A549 (cell line): ENCODE results near the gene CAP2. TPM values are rescaled to one million over a fixed set of nuclear protein-coding genes. Genes with fewer than 3 reads are reported as not detected.
"Not testable (repeated sequence)": the region's sequence is repeated elsewhere in the genome, so short reads cannot be mapped to it uniquely, and the experiment has no call there.

Experiments
- ATAC-seq, 2 experiments: fragments of 200-7000 bp in 1 of 2; fragments of >200 bp in 1 of 2; cut with Nextera tagmentation in 1 of 2; cut with Tn5 transposase in 1 of 2; 3 replicates each; pipeline versions ENCODE4 v1.8.0 to v1.9.1; 2018 to 2020; ENCODE audit warnings: mild to moderate bottlenecking in 1 of 2, moderate library complexity in 1 of 2
- CTCF ChIA-PET: fragments of 300-600 bp; sonication (Branson Sonifier 250); formaldehyde crosslinking; extraction: SDS; loops from one replicate; lab custom pipeline; 2021; ENCODE audit warnings: antibody characterized with exemption, inconsistent platforms; lab: Yijun Ruan, JAX
- POLR2A ChIA-PET: fragments of 350-600 bp; formaldehyde crosslinking; extraction: SDS; loops from one replicate; lab custom pipeline; 2021; ENCODE audit warnings: antibody characterized with exemption, inconsistent platforms; lab: Yijun Ruan, JAX
- DNase-seq, 2 experiments: peaks; one replicate each; pipeline versions ENCODE4 v3.0.0 to v3.0.0-alpha.2; 2011 to 2016; ENCODE audit warnings: low read depth in 1 of 2, low spot score in 1 of 2
- FAIRE-seq: peaks from 2 replicates; lab custom pipeline; 2011; peaks lifted over from hg19 to GRCh38; lab: Jason Lieb, UNC
- H3K27ac ChIP-seq, 2 experiments: fragments of >200 bp; sonication (Bioruptor Twin); formaldehyde crosslinking; 3 replicates each; pipeline ENCODE4 v1.5.1; 2016 to 2017
- H3K4me1 ChIP-seq: fragments of >200 bp; sonication (Bioruptor Twin); formaldehyde crosslinking; 3 replicates; pipeline ENCODE4 v1.6.1; 2016
- H3K4me2 ChIP-seq: fragments of >200 bp; sonication (Bioruptor Twin); formaldehyde crosslinking; 3 replicates; pipeline ENCODE4 v1.6.1; 2016
- H3K4me3 ChIP-seq: fragments of >200 bp; sonication (Bioruptor Twin); formaldehyde crosslinking; 3 replicates; pipeline ENCODE4 v1.5.1; 2016
- H3K9me3 ChIP-seq: fragments of >200 bp; sonication (Bioruptor Twin); formaldehyde crosslinking; 3 replicates; pipeline ENCODE4 v1.6.1; 2016
- CBX8 ChIP-seq: fragments of 200-600 bp; sonication (generic); IDR thresholded peaks from 2 replicates; pipeline ENCODE4 v1.6.1; 2016
- CTCF ChIP-seq: fragments of >200 bp; sonication (Bioruptor Twin); formaldehyde crosslinking; IDR thresholded peaks from 3 replicates; pipeline ENCODE4 v1.5.1; 2016
- E2F6 ChIP-seq: IDR thresholded peaks from 2 replicates; pipeline ENCODE4 v1.6.1; 2012; ENCODE audit warnings: low read depth, borderline replicate concordance
- EP300 ChIP-seq, 2 experiments: fragments of >200 bp; sonication (Bioruptor Twin); formaldehyde crosslinking; IDR thresholded peaks; 2 replicates in 1 of 2; 3 replicates in 1 of 2; pipeline ENCODE4 v1.6.1; 2016 to 2017
- GATA3 ChIP-seq: IDR thresholded peaks from 2 replicates; pipeline ENCODE4 v1.6.1; 2012; ENCODE audit warnings: borderline replicate concordance
- HOXA7 ChIP-seq: fragments of 250-450 bp; sonication (Bioruptor Pico); IDR thresholded peaks from 2 replicates; pipeline ENCODE4 v1.5.0; 2020; ENCODE audit warnings: mild to moderate bottlenecking, moderate library complexity
- HOXB5 ChIP-seq: fragments of 250-450 bp; sonication (Bioruptor Pico); IDR thresholded peaks from 2 replicates; pipeline ENCODE4 v1.5.0; 2020; ENCODE audit warnings: mild to moderate bottlenecking, moderate library complexity
- MAX ChIP-seq: IDR thresholded peaks from 2 replicates; pipeline ENCODE4 v1.6.1; 2012
- NFE2L2 ChIP-seq: fragments of 150-350 bp; conservative IDR thresholded peaks from 2 replicates; pipeline ENCODE4 v1.6.1; 2014; ENCODE audit warnings: low read length
- RAD21 ChIP-seq, 2 experiments: fragments of >200 bp in 1 of 2; sonication (Bioruptor Twin) in 1 of 2; formaldehyde crosslinking in 1 of 2; IDR thresholded peaks in 1 of 2; conservative IDR thresholded peaks in 1 of 2; 2 replicates in 1 of 2; 3 replicates in 1 of 2; pipeline ENCODE4 v1.6.1; 2012 to 2018; ENCODE audit warnings: inconsistent platforms in 1 of 2
- RARB ChIP-seq: fragments of 250-450 bp; sonication (Bioruptor Pico); IDR thresholded peaks from 2 replicates; pipeline ENCODE4 v1.8.0; 2021; ENCODE audit warnings: mild to moderate bottlenecking, moderate library complexity
- RCOR1 ChIP-seq: fragments of 150-350 bp; IDR thresholded peaks from 2 replicates; pipeline ENCODE4 v1.6.1; 2014; ENCODE audit warnings: antibody characterized with exemption, low read length, low read depth
- RNF2 ChIP-seq: fragments of 200-600 bp; sonication (generic); IDR thresholded peaks from 2 replicates; pipeline ENCODE4 v1.6.1; 2016; ENCODE audit warnings: low read depth, mild to moderate bottlenecking, antibody characterized with exemption, moderate library complexity, borderline replicate concordance
- SMC3 ChIP-seq: fragments of >200 bp; sonication (Bioruptor Twin); formaldehyde crosslinking; IDR thresholded peaks from 3 replicates; pipeline ENCODE4 v1.6.1; 2018; ENCODE audit warnings: inconsistent platforms
- TP53 ChIP-seq: fragments of 250-450 bp; sonication (Bioruptor Pico); IDR thresholded peaks from 2 replicates; pipeline ENCODE4 v1.5.0; 2021; ENCODE audit warnings: mild to moderate bottlenecking, moderate library complexity
- ZNF302 ChIP-seq: fragments of 250-450 bp; sonication (Bioruptor Pico); IDR thresholded peaks from 2 replicates; pipeline ENCODE4 v1.9.0; 2021; ENCODE audit warnings: inconsistent platforms, mild to moderate bottlenecking, moderate library complexity
- WGBS: methylation state at CpG from one replicate; pipeline ENCODE4 v1.1.6; 2017; ENCODE audit errors: missing lambda C conversion rate; 5-methylcytosine and 5-hydroxymethylcytosine counted together
- polyA plus RNA-seq, 4 experiments: library from polyadenylated mRNA; depleted of rRNA in 3 of 4; stranded (reverse); fragments of >200 nt; fragmentation: RNase III in 1 of 4; extraction: RNeasy Plus Mini Kit Qiagen cat#74134 plus additional on column Dnase treatment in 1 of 4; gene quantifications; 2 replicates in 3 of 4; 3 replicates in 1 of 4; pipeline ENCODE4 v1.2.3, GENCODE V29; 2011 to 2017

The CAP2 gene
- polyA plus RNA-seq, 2 of the 4 experiments (the other 2 are of a cell fraction) = 27.2 to 43.3 TPM

- TF ChIP-seq TP53 (CRISPR knock-in tag) (no peak), MAX (no peak), CBX8 (no peak), ZNF302 (CRISPR knock-in tag) (no peak), NFE2L2 (no peak), RCOR1 (no peak), RARB (no peak), HOXA7 (CRISPR knock-in tag) (no peak), RAD21 (conservative IDR thresholded peaks at IDR 0.05 in 1 of 2, IDR thresholded peaks at IDR 0.05 in 1 of 2) (no peak), RNF2 (no peak)
- ChIA-PET POLR2A (no interaction called here), CTCF (interaction anchor here (0.6 to 2.9 kb wide), 24 partner anchors 8 to 923 kb away, joined by 3 to 35 read pairs (median 3); partner anchors contain the start of gene RBM24)
- Histone ChIP-seq H3K4me1 (peaks cover 5% of the 10 kb centered on the region; the same call in 1 of the 3 replicates), H3K9me3 (no peaks in the 10 kb centered on the region), H3K27ac (0 out of 6 replicates have a peak overlapping the region, but pooled peaks have one; percentile 2 to 22), H3K4me3 (no peak overlapping the region), H3K4me2 (peak overlapping the region; percentile 53)
- no peak for FAIRE-seq
- ATAC-seq = 0 out of 6 replicates have a peak, but pooled peaks of 1 of the 2 experiments have one; percentile 15
- 21% methylated on average over 5 of the region's 5 CpGs for WGBS
- no peak for DNase-seq
Measured at GRCh38 chr6:17583811-17584210, 190.4 kb downstream of the CAP2 start.

- DNase-seq = peak; percentile 47 to 68
- peak; percentile 81 to 93 for TF ChIP-seq RAD21 (conservative IDR thresholded peaks at IDR 0.05 in 1 of 2, IDR thresholded peaks at IDR 0.05 in 1 of 2)
- TF ChIP-seq E2F6 = no peak
- peak; percentile 99 for TF ChIP-seq CTCF
- TF ChIP-seq HOXB5 (CRISPR knock-in tag) = no peak
- TF ChIP-seq SMC3 = peak; percentile 87
- TF ChIP-seq, all 56 proteins: peak for 3
- Histone ChIP-seq H3K4me2 (peak overlapping the region; percentile 53), H3K4me3 (no peak overlapping the region), H3K9me3 (no peaks in the 10 kb centered on the region), H3K4me1 (peaks cover 7% of the 10 kb centered on the region; the same call in 1 of the 3 replicates), H3K27ac (0 out of 6 replicates have a peak overlapping the region, but pooled peaks have one; percentile 2 to 22)
- ATAC-seq (peak; percentile 72 to 74; a peak in 5 of 6 replicates), FAIRE-seq (no peak)
- WGBS = 13% methylated on average over 7 of the region's 7 CpGs
- ChIA-PET CTCF (interaction anchor here (0.6 to 2.9 kb wide), 25 partner anchors 8 to 923 kb away, joined by 3 to 35 read pairs (median 3); partner anchors contain the start of gene RBM24), POLR2A (no interaction called here)
Measured at GRCh38 chr6:17584241-17584803, 190.9 kb downstream of the CAP2 start.

GRCh38 chr6:17585766-17586490 is 192.5 kb downstream of the CAP2 start:
- H3K4me2 ChIP-seq = no peak overlapping the region
- H3K27ac ChIP-seq = no peak overlapping the region
- H3K4me3 ChIP-seq = no peak overlapping the region
- DNase-seq = peak in 1 of 2 experiments; percentile 72
- H3K9me3 ChIP-seq = no peaks in the 10 kb centered on the region
- TF ChIP-seq RAD21 (conservative IDR thresholded peaks at IDR 0.05 in 1 of 2, IDR thresholded peaks at IDR 0.05 in 1 of 2) = 0 out of 5 replicates have a peak, but pooled peaks of 1 of the 2 experiments have one; percentile 17
- 0 out of 2 replicates have a peak, but pooled peaks have one; percentile 16 for TF ChIP-seq GATA3
- 0 out of 3 replicates have a peak, but pooled peaks have one; percentile 5 for TF ChIP-seq SMC3
- no peak for TF ChIP-seq EP300 (IDR thresholded peaks at IDR 0.05)
- TF ChIP-seq RCOR1 = no peak
- no peak for TF ChIP-seq E2F6
- WGBS = 61% methylated on average over 7 of the region's 7 CpGs
- FAIRE-seq = no peak
- POLR2A ChIA-PET = no interaction called here
- CTCF ChIA-PET = interaction anchor here (0.6 to 2.9 kb wide), 4 partner anchors 10 to 430 kb away, joined by 3 to 35 read pairs (median 4); no protein-coding TSS in a partner anchor
- peaks cover 13% of the 10 kb centered on the region; the same call in 1 of the 3 replicates for H3K4me1 ChIP-seq
- peak; percentile 62 to 75; a peak in 5 of 6 replicates for ATAC-seq

GRCh38 chr6:17586623-17587022 is 193.2 kb downstream of the CAP2 start:
- CTCF ChIA-PET, H3K4me2 ChIP-seq, POLR2A ChIA-PET, H3K4me3 ChIP-seq, DNase-seq, H3K9me3 ChIP-seq, H3K27ac ChIP-seq, ATAC-seq, FAIRE-seq: not testable (repeated sequence)
- H3K4me1 ChIP-seq = peaks cover 13% of the 10 kb centered on the region; the same call in 1 of the 3 replicates
- WGBS = 88% methylated on average over 13 of the region's 13 CpGs
